ENCODE results near the gene TNRC18. TPM values are rescaled to one million over a fixed set of nuclear protein-coding genes. Genes with fewer than 3 reads are reported as not detected.
"Not testable (repeated sequence)": the region's sequence is repeated elsewhere in the genome, so short reads cannot be mapped to it uniquely, and the experiment has no call there.

Gene TNRC18
- total and polyA plus RNA-seq, 2 of the 8 experiments (the other 6 are each of a cell fraction or from before 2014, with no cell fraction given), result 1.7 to 8.6 TPM

GRCh38 chr7:5323800-5324781, 99.5 kb downstream of the TNRC18 start:
- not testable (repeated sequence) for H4K91ac ChIP-seq (replicated peaks; ENCODE audit: insufficient read length, low read length); H2BK20ac ChIP-seq (ENCODE audit: low read length)

More at GRCh38 chr7:5323800-5324781, 99.5 kb downstream of the TNRC18 start:
- DNase-seq (ENCODE audit: low read depth in 1 of 2, low spot score in 2 of 2); H4K5ac ChIP-seq (ENCODE audit: insufficient read length, low read depth, low read length); H2BK15ac ChIP-seq (ENCODE audit: low read length); H3K9ac ChIP-seq (replicated peaks in 1 of 4; ENCODE audit: extremely low read depth in 1 of 4, low read depth in 3 of 4, low read length in 3 of 4); H2AK5ac ChIP-seq (ENCODE audit: low read depth, low read length); H2BK5ac ChIP-seq (ENCODE audit: low read depth, low read length); H4K20me1 ChIP-seq (replicated peaks in 1 of 2; ENCODE audit: control insufficient read depth in 1 of 2, insufficient read depth in 2 of 2, low read length in 2 of 2); H3K4me1 ChIP-seq (replicated peaks in 1 of 4; ENCODE audit: control insufficient read depth in 3 of 4, insufficient read depth in 4 of 4, low read length in 3 of 4); H2BK120ac ChIP-seq (replicated peaks; ENCODE audit: low read depth, low read length); H3K4me3 ChIP-seq (ENCODE audit: extremely low read depth in 1 of 4, insufficient read depth in 2 of 4, low read depth in 3 of 4, low read length in 4 of 4); H3K18ac ChIP-seq (ENCODE audit: extremely low read depth, low read length); H3K9me3 ChIP-seq (ENCODE audit: insufficient read depth in 2 of 2, low read depth in 1 of 2, low read length in 1 of 2); H3K56ac ChIP-seq (replicated peaks; ENCODE audit: insufficient read length, low read depth, low read length); H3K4me2 ChIP-seq (ENCODE audit: insufficient read depth in 1 of 2, low read depth in 2 of 2, low read length in 2 of 2); H3K27ac ChIP-seq (ENCODE audit: low read depth, low read length); POLR2A ChIA-PET (ENCODE audit: partially characterized antibody); H3K36me3 ChIP-seq (ENCODE audit: control insufficient read depth in 2 of 4, insufficient read depth in 4 of 4, low read length in 3 of 4); H3K4ac ChIP-seq (replicated peaks; ENCODE audit: insufficient read length, low read depth, low read length); H2AFZ ChIP-seq (ENCODE audit: low read length); H4K8ac ChIP-seq (ENCODE audit: extremely low read depth, insufficient read depth, low read length); H3K14ac ChIP-seq (ENCODE audit: insufficient read length); H3K23me2 ChIP-seq (ENCODE audit: low read depth, low read length); H3K79me2 ChIP-seq (ENCODE audit: control insufficient read depth in 1 of 2, insufficient read depth in 2 of 2, low read length in 2 of 2); H2BK12ac ChIP-seq (ENCODE audit: low read depth, low read length); H3K79me1 ChIP-seq (ENCODE audit: low read depth, low read length); H3K23ac ChIP-seq (ENCODE audit: insufficient read length); H3K27me3 ChIP-seq (replicated peaks in 1 of 4; ENCODE audit: control insufficient read depth in 3 of 4, extremely low read depth in 1 of 4, insufficient read depth in 3 of 4, low read length in 3 of 4); FAIRE-seq: not testable (repeated sequence)
- 95% methylated on average over 28 of the region's 31 CpGs; no CpG with 5 or more reads in 1 of the 2 experiments for WGBS, 2 experiments (ENCODE audit: extremely low coverage in 1 of 2, insufficient coverage in 1 of 2, insufficient read length in 1 of 2, insufficient replicate concordance in 2 of 2, low coverage in 1 of 2, low lambda C conversion rate in 2 of 2, missing lambda C conversion rate in 1 of 2)
- CTCF ChIA-PET (ENCODE audit: partially characterized antibody), result interaction anchor here (1.2 to 1.5 kb wide), 2 partner anchors 92 to 126 kb away, joined by 3 to 4 read pairs; no protein-coding TSS in a partner anchor
